NCI-H82 treated with DMSO at 0.1 percent for 48 hours (cell line): ENCODE data around the gene HMX3.

Source experiments
- DNase-seq: peaks from one replicate; lab custom pipeline; 2025; ENCODE audit not compliant: unreplicated experiment; lab: John Stamatoyannopoulos, UW

The HMX3 gene

DNA sequence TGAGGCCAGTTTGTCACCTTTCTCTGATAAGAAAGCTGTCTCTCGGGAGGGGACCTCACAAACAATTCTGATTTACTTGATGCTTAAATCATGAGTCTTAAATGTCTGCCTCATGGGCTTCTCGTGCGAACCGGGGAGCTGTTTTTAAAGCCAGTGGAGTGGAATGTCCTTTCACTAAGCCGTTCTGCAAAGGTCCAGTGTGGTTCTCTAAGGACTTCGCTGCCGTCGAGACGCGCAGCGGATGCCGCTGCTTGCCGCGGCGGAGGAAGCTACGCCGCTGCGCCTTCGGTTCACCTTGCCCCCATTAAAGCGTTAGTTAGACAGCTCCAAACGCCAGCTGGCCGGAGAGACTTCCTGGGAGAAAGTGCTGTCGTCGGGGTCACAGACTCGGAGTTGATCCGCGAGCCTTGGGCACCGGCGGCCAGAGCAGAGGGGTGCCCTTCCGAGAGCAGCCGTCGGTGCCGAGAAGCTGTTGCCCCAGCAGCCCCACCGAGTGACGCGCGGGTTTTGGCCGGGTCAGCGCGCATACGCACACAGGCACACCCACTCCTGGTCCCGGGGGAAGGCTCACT, 1.3 kb upstream of the HMX3 start:
- DNase-seq = no peak

- no peak for DNase-seq
These were observed 805 bp upstream of the HMX3 start for GRCh38 chr10:123134915-123135414.

GRCh38 chr10:123136221-123136805, 543 bp downstream of the HMX3 start:
- no peak for DNase-seq

DNA sequence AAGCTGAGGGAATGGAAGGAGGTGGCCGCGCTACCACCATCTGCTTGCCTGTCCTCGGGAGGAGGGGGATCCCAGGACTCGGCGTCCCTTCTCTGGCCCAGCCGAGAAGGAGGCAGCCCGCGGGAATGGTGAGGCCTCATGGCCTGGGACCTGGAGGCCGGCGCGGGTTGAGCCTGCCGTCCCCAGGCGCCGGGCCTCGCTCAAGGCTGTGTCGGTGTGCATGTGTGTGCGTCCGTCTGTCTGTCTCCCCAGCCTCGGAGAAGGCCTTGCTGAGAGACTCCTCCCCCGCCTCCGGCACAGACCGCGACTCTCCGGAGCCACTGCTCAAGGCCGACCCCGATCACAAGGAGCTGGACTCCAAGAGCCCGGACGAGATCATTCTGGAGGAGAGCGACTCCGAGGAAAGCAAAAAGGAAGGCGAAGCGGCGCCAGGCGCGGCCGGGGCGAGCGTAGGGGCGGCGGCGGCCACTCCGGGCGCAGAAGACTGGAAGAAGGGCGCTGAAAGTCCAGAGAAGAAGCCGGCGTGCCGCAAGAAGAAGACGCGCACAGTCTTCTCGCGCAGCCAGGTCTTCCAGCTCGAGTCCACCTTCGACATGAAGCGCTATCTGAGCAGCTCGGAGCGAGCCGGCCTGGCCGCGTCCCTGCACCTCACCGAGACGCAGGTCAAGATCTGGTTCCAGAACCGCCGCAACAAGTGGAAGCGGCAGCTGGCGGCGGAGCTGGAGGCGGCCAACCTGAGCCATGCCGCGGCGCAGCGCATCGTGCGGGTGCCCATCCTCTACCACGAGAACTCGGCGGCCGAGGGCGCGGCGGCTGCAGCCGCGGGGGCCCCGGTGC, 1.3 kb downstream of the HMX3 start:
- no peak for DNase-seq

GRCh38 chr10:123139165-123139520, 3.4 kb downstream of the HMX3 start:
- DNase-seq = no peak

DNA sequence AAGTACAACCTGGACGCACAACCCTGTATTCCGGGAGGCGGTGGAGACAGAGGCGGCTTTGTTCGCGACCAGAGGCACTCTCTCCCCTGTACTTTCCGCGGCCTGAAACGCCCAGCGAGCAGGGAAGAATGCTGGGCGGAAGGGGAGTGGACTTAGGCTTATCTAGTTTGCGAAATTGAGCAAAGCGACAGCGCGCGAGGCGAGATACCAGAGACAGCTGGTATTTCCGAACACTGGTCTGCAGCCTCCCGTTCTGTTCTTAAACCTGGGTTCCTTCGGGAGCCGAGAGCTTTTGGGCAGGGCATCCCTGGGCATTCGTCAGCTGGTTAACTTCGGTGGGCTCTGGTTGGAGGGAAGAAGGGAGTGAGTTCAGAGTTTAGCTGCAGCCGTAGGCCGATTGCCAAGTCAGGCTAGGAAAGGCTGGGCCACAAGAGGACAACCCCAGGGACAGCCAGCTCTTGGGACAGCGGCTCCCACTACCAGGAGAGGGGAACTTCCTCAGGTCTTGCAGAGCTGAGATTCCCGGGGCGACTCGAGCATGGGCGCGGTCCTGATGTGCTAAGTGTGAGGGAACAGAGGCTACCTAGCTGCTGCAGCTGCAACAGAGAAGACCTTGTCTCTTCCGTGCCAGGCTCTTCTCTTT, 3.9 kb downstream of the HMX3 start:
- DNase-seq = no peak

DNA sequence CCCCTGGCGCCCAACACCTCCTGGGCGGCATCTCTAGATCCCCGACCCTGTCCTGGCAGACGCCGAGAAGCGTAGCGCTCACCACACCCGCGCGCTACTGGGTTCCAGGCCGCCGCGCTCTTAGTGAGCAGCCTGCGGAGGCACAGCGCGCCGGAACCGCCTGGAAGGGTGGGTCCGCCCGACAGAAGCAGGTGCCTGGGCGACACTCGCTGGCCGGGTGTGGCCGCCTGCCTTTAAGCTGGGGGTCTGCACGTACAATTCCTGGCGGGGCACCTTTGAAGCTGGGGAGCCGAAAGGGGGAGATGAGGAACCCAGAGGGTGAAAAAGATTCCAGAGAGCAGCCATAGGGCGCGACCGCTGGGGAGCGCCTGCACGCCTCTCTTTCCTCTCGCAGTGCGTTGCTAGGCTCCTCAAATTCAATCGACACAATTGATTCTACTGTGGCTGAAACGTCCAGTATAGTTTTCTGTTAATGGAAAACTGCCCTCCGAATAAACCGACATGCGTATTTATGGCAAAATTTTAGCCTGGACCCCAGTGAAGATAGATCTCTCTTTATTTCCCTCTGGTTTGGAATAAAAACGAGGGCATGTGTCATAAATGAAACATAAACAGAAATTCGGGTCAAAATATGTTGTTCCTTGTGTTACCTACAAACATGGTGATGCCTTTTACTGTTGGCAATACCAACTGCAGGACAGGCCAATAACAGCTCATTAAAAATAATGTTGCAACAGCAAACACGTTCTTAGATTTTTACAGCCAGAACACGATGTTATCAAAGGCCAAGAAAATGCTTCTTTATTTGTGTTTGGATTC, 4.6 kb downstream of the HMX3 start:
- no peak for DNase-seq

DNA sequence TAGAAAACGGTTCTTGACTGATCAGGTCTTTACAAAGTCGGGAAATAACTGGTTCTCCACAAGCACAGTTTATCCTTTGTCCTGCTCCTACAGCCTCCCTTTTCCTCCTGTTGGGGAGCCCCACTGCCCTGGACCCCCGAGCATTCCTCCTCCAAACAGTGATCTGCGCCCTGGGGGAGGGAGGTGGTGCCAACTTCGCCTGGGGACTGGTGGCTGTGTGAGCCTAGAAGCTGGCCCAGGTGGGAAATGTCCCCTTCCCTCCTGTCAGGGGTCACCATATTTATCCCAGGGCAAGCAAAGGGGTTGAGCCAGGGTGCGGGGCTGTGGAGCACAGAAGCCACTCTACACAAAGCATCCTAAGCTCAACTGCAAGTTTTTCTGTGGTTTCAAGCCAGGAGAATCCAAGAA, 5.2 kb downstream of the HMX3 start:
- no peak for DNase-seq

- DNase-seq = no peak
These were observed 6.3 kb downstream of the HMX3 start for GRCh38 chr10:123141791-123142700.

DNA sequence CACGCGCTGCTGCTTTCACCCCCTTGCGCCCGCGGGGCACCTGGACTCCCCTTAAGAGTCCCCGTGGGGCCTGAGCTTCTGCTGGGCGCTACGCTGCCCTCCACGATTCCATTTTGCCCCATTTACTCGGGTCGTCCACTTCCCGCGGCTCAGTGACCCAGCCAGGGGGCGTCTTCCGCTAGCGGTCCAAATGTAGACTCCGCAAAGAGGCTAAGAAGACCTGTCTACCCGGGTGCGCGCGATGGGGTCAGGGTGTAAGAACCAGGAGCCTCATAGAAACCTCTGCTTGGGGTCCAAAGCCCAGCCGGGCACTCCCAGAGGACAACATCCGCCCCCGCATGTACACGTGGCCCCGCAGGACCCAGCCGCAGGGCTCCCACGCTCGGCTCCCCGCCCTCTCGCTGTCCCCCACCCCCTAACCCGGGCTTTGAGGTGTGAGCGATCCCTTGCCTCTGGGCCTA, 7.0 kb downstream of the HMX3 start:
- DNase-seq = no peak

DNA sequence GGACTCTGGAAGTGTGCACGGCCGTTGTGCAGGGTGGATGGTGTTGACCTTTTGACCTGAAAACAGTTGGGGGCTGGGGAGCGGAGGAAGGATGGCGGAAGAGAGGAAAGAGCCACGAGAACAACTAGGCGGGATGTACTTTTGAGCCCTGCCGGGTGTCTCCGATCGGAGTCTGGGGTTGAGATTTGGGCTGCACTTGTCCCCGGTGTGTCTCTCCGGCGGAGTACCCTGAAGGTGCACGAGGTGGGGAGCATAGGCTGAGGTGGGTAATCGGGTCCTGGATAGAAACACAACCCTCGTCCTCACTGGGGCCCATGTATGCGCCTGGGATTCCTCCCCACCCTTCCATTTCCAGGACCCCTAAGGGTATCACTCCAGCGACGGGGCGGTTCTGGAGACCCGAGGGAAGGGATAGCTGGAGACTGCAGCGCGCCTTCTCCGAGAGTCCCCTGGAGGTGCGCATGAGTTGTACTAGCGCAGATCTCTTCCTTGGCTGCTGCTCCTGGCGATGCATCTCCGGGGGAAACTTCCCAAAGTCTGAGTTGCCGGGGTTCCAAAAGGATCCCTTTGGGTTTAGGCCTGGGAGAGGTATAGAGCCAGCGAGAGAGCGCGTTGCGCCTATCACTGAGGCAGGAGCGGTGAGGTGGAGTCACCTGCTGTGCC, 7.5 kb downstream of the HMX3 start:
- no peak for DNase-seq

GRCh38 chr10:123143825-123144168, 8.0 kb downstream of the HMX3 start:
- DNase-seq = no peak

GRCh38 chr10:123144697-123145541, 9.1 kb downstream of the HMX3 start:
- no peak for DNase-seq

DNA sequence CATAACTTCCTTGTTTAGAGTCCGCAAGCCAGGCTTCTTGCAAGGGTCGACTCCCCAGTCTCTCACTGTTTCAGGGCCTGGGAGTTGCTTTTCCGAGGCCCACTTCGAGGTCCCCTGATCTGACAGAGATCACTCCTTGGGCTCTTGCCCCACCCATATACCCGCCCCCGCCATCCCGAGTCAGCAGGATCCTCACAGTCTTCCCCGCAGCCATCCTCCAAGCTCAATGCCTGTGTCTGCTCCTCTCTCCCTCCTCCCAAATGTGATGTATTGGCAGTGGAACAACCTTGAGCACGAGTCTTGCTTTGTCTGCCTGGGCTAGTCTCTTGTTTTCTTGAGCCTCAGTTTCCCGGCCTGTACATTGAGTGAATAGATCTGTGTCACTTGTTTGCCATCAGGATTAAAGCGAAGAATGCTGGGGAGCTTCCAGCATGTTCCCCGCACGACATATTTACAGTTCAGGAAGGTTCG, 9.8 kb downstream of the HMX3 start:
- DNase-seq = no peak

GRCh38 chr10:123146013-123146893, 10.5 kb downstream of the HMX3 start:
- peak; percentile 48 for DNase-seq

- DNase-seq = no peak
These were observed 11.3 kb downstream of the HMX3 start for GRCh38 chr10:123146894-123147634.
